K562 (cell line): ENCODE measurements around the gene COX19. TPM values are rescaled to one million over a fixed set of nuclear protein-coding genes. Genes with fewer than 3 reads are reported as not detected.

Source experiments
- ATAC-seq: fragments of 200-7000 bp; cut with Tn5 transposase; 3 replicates; pipeline ENCODE4 v1.9.1; 2020; ENCODE audit warnings: moderate library complexity
- BruUV-seq: library from RNA; stranded (reverse); fragments of 400-500 nt; replicated peaks from 2 replicates; lab custom pipeline; 2021; lab: Mats Ljungman, UMichigan
- CTCF ChIA-PET: fragments of 300-600 bp; formaldehyde crosslinking; extraction: SDS; loops from one replicate; lab custom pipeline; 2021; ENCODE audit warnings: low intra/inter-chr PET ratio; lab: Yijun Ruan, JAX
- POLR2A ChIA-PET: fragments of 300-600, 350-650 bp; sonication (Branson Sonifier 250); formaldehyde crosslinking; extraction: SDS; loops from one replicate; lab custom pipeline; 2021; ENCODE audit warnings: antibody characterized with exemption, inconsistent platforms; lab: Yijun Ruan, JAX
- DNase-seq, 4 experiments: peaks; one replicate each; pipeline versions ENCODE4 v3.0.0 to v3.0.0-alpha.2; 2011 to 2018; ENCODE audit warnings: low spot score in 3 of 4, mixed read lengths in 3 of 4; ENCODE audit errors: extremely low read depth in 1 of 4
- FAIRE-seq: peaks from 2 replicates; lab custom pipeline; 2011; peaks lifted over from hg19 to GRCh38; lab: Jason Lieb, UNC
- H2AFZ ChIP-seq: 2 replicates; pipeline ENCODE4 v1.6.0; 2011; ENCODE audit warnings: low read depth, low read length, control low read depth, inconsistent platforms
- H3K27ac ChIP-seq: fragments of 200-600 bp; 3 replicates; pipeline ENCODE4 v1.8.0; 2011; ENCODE audit warnings: low read depth, mild to moderate bottlenecking, control low read depth, inconsistent platforms, low read length, moderate library complexity, mixed read lengths; ENCODE audit errors: extremely low read depth
- H3K27me3 ChIP-seq, 2 experiments: fragments of 300-600 bp in 1 of 2; 2 replicates in 1 of 2; 3 replicates in 1 of 2; pipeline versions ENCODE4 v1.6.0 to v1.8.0; 2011; ENCODE audit warnings: inconsistent platforms in 2 of 2, low read length in 2 of 2, mild to moderate bottlenecking in 1 of 2, mixed read lengths in 1 of 2, moderate library complexity in 1 of 2; ENCODE audit not compliant: control insufficient read depth in 2 of 2, insufficient read depth in 2 of 2
- H3K36me3 ChIP-seq: fragments of 300-600 bp; 3 replicates; pipeline ENCODE4 v1.8.0; 2011; ENCODE audit warnings: mild to moderate bottlenecking, low read length, inconsistent platforms; ENCODE audit not compliant: control insufficient read depth, insufficient read depth
- H3K4me1 ChIP-seq, 2 experiments: fragments of 200-600 bp in 1 of 2; replicated peaks in 1 of 2; 2 replicates in 1 of 2; 3 replicates in 1 of 2; pipeline versions ENCODE4 v1.5.1 to v1.8.0; 2011; ENCODE audit warnings: inconsistent platforms in 2 of 2, low read length in 2 of 2, mild to moderate bottlenecking in 1 of 2, mixed read lengths in 1 of 2, moderate library complexity in 1 of 2; ENCODE audit not compliant: control insufficient read depth in 2 of 2, insufficient read depth in 2 of 2
- H3K4me2 ChIP-seq: 2 replicates; pipeline ENCODE4 v1.6.1; 2011; ENCODE audit warnings: low read length, control low read depth, inconsistent platforms, mixed read lengths; ENCODE audit not compliant: insufficient read depth
- H3K4me3 ChIP-seq: fragments of 200-600 bp; sonication (generic), shearing (Covaris generic); 2 replicates; pipeline ENCODE4 v1.5.1; 2016; ENCODE audit warnings: control low read depth, inconsistent platforms
- H3K79me2 ChIP-seq: fragments of 200-600 bp; 3 replicates; pipeline ENCODE4 v1.8.0; 2011; ENCODE audit warnings: low read length, inconsistent platforms; ENCODE audit not compliant: control insufficient read depth, insufficient read depth
- H3K9ac ChIP-seq, 2 experiments: 2 replicates each; pipeline versions ENCODE4 v1.6.0 to v1.6.1; 2011; ENCODE audit warnings: low read depth in 2 of 2, low read length in 2 of 2, control low read depth in 1 of 2, inconsistent platforms in 1 of 2, mild to moderate bottlenecking in 1 of 2, mixed read lengths in 1 of 2; ENCODE audit not compliant: insufficient read depth in 1 of 2
- H3K9me1 ChIP-seq: one replicate; pipeline ENCODE4 v1.6.0; 2011; ENCODE audit warnings: inconsistent platforms, mild to moderate bottlenecking, low read length, moderate library complexity; ENCODE audit not compliant: control insufficient read depth, insufficient read depth
- H3K9me3 ChIP-seq: replicated peaks from 2 replicates; pipeline ENCODE4 v1.5.1; 2011; ENCODE audit warnings: low read depth, low read length, inconsistent platforms; ENCODE audit not compliant: control insufficient read depth, insufficient read depth
- H4K20me1 ChIP-seq: replicated peaks from 2 replicates; pipeline ENCODE4 v1.6.1; 2011; ENCODE audit warnings: low read length, inconsistent platforms, mixed read lengths; ENCODE audit not compliant: control insufficient read depth, insufficient read depth
- C11orf30 ChIP-seq: fragments of 450-650 bp; IDR thresholded peaks from 2 replicates; pipeline ENCODE4 v1.6.1; 2016; ENCODE audit warnings: low read depth, mild to moderate bottlenecking
- CHD4 ChIP-seq: fragments of 200-600 bp; sonication (generic); IDR thresholded peaks from 3 replicates; pipeline ENCODE4 v1.6.1; 2012; ENCODE audit warnings: low read depth, mild to moderate bottlenecking, mixed read lengths, low read length, inconsistent platforms; ENCODE audit not compliant: insufficient read depth, insufficient replicate concordance, poor library complexity, severe bottlenecking
- ERF ChIP-seq: fragments of 450-650 bp; formaldehyde crosslinking; IDR thresholded peaks from 2 replicates; pipeline ENCODE4 v1.4.0; 2020; ENCODE audit warnings: mild to moderate bottlenecking, mixed read lengths
- HMG20A ChIP-seq: fragments of 450-650 bp; formaldehyde crosslinking; conservative IDR thresholded peaks from 2 replicates; pipeline ENCODE4 v1.4.0; 2020; ENCODE audit warnings: mild to moderate bottlenecking, mixed read lengths
- MAFF ChIP-seq: IDR thresholded peaks from 2 replicates; pipeline ENCODE4 v1.6.1; 2012; ENCODE audit warnings: low read length, improper control_type of control experiment
- MBD2 ChIP-seq: sonication (generic); IDR thresholded peaks from 2 replicates; pipeline ENCODE4 v1.6.1; 2016; ENCODE audit warnings: low read depth, borderline replicate concordance
- MCM7 ChIP-seq, 2 experiments: fragments of 450-650 bp; IDR thresholded peaks; 2 replicates each; pipeline ENCODE4 v1.6.1; 2016 to 2018
- MIER1 ChIP-seq: fragments of 450-650 bp; IDR thresholded peaks from 2 replicates; pipeline ENCODE4 v1.6.1; 2016; ENCODE audit warnings: antibody characterized with exemption, mild to moderate bottlenecking, low read depth
- PHF21A ChIP-seq: fragments of 450-650 bp; IDR thresholded peaks from 2 replicates; pipeline ENCODE4 v1.6.1; 2017; ENCODE audit warnings: low read depth, borderline replicate concordance
- POLR3A ChIP-seq: IDR thresholded peaks from 2 replicates; pipeline ENCODE4 v1.6.1; 2011; ENCODE audit warnings: borderline replicate concordance, mild to moderate bottlenecking, moderate library complexity; ENCODE audit not compliant: insufficient read length, insufficient read depth; ENCODE audit errors: extremely low read depth
- SMAD3 ChIP-seq: fragments of 450-650 bp; formaldehyde crosslinking; conservative IDR thresholded peaks from 2 replicates; pipeline ENCODE4 v1.4.0; 2020; ENCODE audit warnings: mild to moderate bottlenecking
- TOE1 ChIP-seq, 2 experiments: fragments of 450-650 bp in 1 of 2; sonication (generic) in 1 of 2; formaldehyde crosslinking in 1 of 2; IDR thresholded peaks; 2 replicates each; pipeline versions ENCODE4 v1.7.1 to v1.8.0; 2016 to 2022; ENCODE audit warnings: borderline replicate concordance in 2 of 2, mild to moderate bottlenecking in 2 of 2, antibody characterized with exemption in 1 of 2, inconsistent platforms in 1 of 2, low read depth in 1 of 2, missing genetic modification reagents in 1 of 2, moderate library complexity in 1 of 2
- YY1 ChIP-seq, 3 experiments: IDR thresholded peaks; 2 replicates each; pipeline ENCODE4 v1.6.1; 2011; ENCODE audit warnings: low read length in 2 of 3, mild to moderate bottlenecking in 2 of 3, moderate library complexity in 2 of 3, borderline replicate concordance in 1 of 3, control low read depth in 1 of 3, low read depth in 1 of 3; ENCODE audit not compliant: insufficient read depth in 3 of 3, insufficient replicate concordance in 2 of 3, control insufficient read depth in 1 of 3, insufficient read length in 1 of 3; ENCODE audit errors: extremely low read depth in 1 of 3
- ZNF444 ChIP-seq: fragments of 250-450 bp; sonication (Bioruptor Pico); IDR thresholded peaks from 2 replicates; pipeline ENCODE4 v1.4.0; 2020; ENCODE audit warnings: mild to moderate bottlenecking, moderate library complexity
- ZNF695 ChIP-seq: fragments of 450-650 bp; formaldehyde crosslinking; IDR thresholded peaks from 2 replicates; pipeline ENCODE4 v1.4.0; 2020; ENCODE audit warnings: mild to moderate bottlenecking, moderate library complexity
- WGBS: fragments of 100-300 bp; shearing (Covaris generic); methylation state at CpG from one replicate; pipeline ENCODE4 v1.1.6; 2016; ENCODE audit warnings: low coverage, mixed read lengths; ENCODE audit not compliant: insufficient coverage; ENCODE audit errors: missing lambda C conversion rate; 5-methylcytosine and 5-hydroxymethylcytosine counted together
- in situ Hi-C: fragments of 300-500 bp; cut with MboI; formaldehyde crosslinking; loops from 4 replicates; pipeline ENCODE4 v1.15.0; 2018; ENCODE audit warnings: inconsistent platforms, mixed read lengths
- intact Hi-C: fragments of 100-400 bp; cut with micrococcal nuclease; formaldehyde crosslinking; loops from 2 replicates; pipeline ENCODE4 v1.14.2; 2022
- polyA plus RNA-seq, 8 experiments: library from polyadenylated mRNA; depleted of rRNA in 4 of 8; stranded (reverse) in 5 of 8; unstranded in 3 of 8; fragments of >200 nt; fragmentation: Nextera tagmentation in 2 of 8; fragmentation: Illumina TruSeq in 1 of 8; extraction: Ambion mirVana in 2 of 8; extraction: Trizol in 1 of 8; gene quantifications; 2 replicates each; pipeline versions ENCODE4 v1.2.1 to v1.2.3, GENCODE V29; 2011 to 2014; ENCODE audit warnings: inconsistent platforms in 1 of 8, missing spikeins in 1 of 8
- total RNA-seq, 7 experiments: library from RNA; depleted of rRNA in 6 of 7; stranded (reverse); fragments of >200 nt in 6 of 7; fragmentation: Illumina TruSeq in 2 of 7; extraction: Trizol in 2 of 7; gene quantifications; 2 replicates each; pipeline versions ENCODE4 v1.2.1 to v1.2.3, GENCODE V29; 2011 to 2021; ENCODE audit warnings: low replicate concordance in 1 of 7
- TF ChIP-seq, protein P1 (sequence below): fragments of 250-450 bp; sonication (Bioruptor Pico); IDR thresholded peaks from 2 replicates; pipeline ENCODE4 v1.4.0; 2020; ENCODE audit warnings: mild to moderate bottlenecking
- TF ChIP-seq, protein P2 (sequence below): sonication (generic); formaldehyde crosslinking; IDR thresholded peaks from 2 replicates; pipeline ENCODE4 v1.8.0; 2022; ENCODE audit warnings: missing genetic modification reagents, mild to moderate bottlenecking, moderate library complexity, borderline replicate concordance
- TF ChIP-seq, protein P3 (sequence below): fragments of 450-650 bp; IDR thresholded peaks from 2 replicates; pipeline ENCODE4 v1.6.1; 2018; ENCODE audit warnings: mild to moderate bottlenecking, low read depth; ENCODE audit not compliant: partially characterized antibody

Gene COX19
- total and polyA plus RNA-seq, 9 of the 15 experiments (the other 6 are each of a cell fraction or from before 2014, with no cell fraction given), result 5.2 to 10.5 (median 7.9) TPM

DNA sequence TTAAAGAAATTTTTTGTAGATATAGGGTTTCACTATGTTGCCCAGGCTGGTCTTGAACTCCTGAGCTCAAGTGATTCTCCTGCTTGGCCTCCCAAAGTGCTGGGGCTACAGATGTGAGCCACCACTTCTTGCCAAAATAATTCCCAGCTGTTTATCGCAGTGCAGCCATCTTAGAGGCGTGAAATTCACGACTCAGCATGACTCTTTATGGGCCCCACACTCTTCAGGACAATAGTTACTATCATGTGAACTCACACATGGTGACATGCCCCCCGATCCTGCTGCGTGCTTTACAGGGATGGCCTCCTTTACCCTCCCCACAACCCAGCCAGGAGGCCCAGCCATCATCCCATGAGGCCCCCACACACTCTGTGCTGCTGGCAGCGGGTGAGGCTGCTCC is 4.6 kb downstream of the COX19 start:
- H3K4me2 ChIP-seq, result no peak overlapping the region
- DNase-seq (no peak), FAIRE-seq (no peak), ATAC-seq (no peak)
- H3K36me3 ChIP-seq, result peaks cover 67% of the 10 kb centered on the region
- 79% methylated on average over 6 of the region's 6 CpGs for WGBS
- no peaks in the 10 kb centered on the region for H3K9me1 ChIP-seq
- H3K4me1 ChIP-seq, result peaks cover 7 to 20% of the 10 kb centered on the region in 2 experiments; a peak in 4 of 5 replicates
- H4K20me1 ChIP-seq, result no peaks in the 10 kb centered on the region; the same call in 1 of the 2 replicates
- no peaks in the 10 kb centered on the region for H3K9me3 ChIP-seq
- H3K4me3 ChIP-seq, result no peak overlapping the region
- no peak overlapping the region for H2AFZ ChIP-seq
- H3K27me3 ChIP-seq, result no peaks in the 10 kb centered on the region
- ChIA-PET POLR2A (interaction anchor here (0.7 to 1.2 kb wide), 2 partner anchors 8 to 13 kb away, joined by 3 read pairs; no protein-coding TSS in a partner anchor), CTCF (interaction anchor here (0.6 kb wide), 1 partner anchor 599 kb away, joined by 4 read pairs; the partner anchor contains the start of gene PSMG3)
- H3K79me2 ChIP-seq, result peaks cover 46% of the 10 kb centered on the region
- in situ Hi-C loops (no loop called here), intact Hi-C loops (no loop called here)
- no peak overlapping the region; the same call in 2 of the 3 replicates for H3K27ac ChIP-seq
- no peak overlapping the region; a peak in 1 of 4 replicates for H3K9ac ChIP-seq
- no TSS peak for BruUV-seq
- TF ChIP-seq SMAD3 (CRISPR knock-in tag) (no peak), CHD4 (no peak), MCM7 (IDR thresholded peaks at IDR 0.05) (no peak), POLR3A (no peak), ZNF695 (no peak), MAFF (peak; percentile 23; the same call in 1 of the 2 replicates), ERF (no peak), MIER1 (no peak), YY1 (IDR thresholded peaks at IDR 0.05; ENCODE audit: borderline replicate concordance in 1 of 3, control insufficient read depth in 1 of 3, extremely low read depth in 1 of 3, insufficient read depth in 3 of 3, insufficient read length in 1 of 3, insufficient replicate concordance in 2 of 3, low read depth in 1 of 3, low read length in 2 of 3) (peak in 1 of 3 experiments; percentile 21), C11orf30 (peak; percentile 83), TOE1 (IDR thresholded peaks at IDR 0.05; ENCODE audit: borderline replicate concordance) (no peak), TOE1 (CRISPR knock-in tag; IDR thresholded peaks at IDR 0.05; ENCODE audit: borderline replicate concordance, low read depth) (no peak), ZNF444 (CRISPR knock-in tag) (no peak), MBD2 (no peak), PHF21A (no peak), HMG20A (CRISPR knock-in tag) (no peak)
- TF ChIP-seq, protein P1, sequence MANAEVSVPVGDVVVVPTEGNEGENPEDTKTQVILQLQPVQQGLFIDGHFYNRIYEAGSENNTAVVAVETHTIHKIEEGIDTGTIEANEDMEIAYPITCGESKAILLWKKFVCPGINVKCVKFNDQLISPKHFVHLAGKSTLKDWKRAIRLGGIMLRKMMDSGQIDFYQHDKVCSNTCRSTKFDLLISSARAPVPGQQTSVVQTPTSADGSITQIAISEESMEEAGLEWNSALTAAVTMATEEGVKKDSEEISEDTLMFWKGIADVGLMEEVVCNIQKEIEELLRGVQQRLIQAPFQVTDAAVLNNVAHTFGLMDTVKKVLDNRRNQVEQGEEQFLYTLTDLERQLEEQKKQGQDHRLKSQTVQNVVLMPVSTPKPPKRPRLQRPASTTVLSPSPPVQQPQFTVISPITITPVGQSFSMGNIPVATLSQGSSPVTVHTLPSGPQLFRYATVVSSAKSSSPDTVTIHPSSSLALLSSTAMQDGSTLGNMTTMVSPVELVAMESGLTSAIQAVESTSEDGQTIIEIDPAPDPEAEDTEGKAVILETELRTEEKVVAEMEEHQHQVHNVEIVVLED (CRISPR knock-in tag), result no peak
- TF ChIP-seq, protein P2, sequence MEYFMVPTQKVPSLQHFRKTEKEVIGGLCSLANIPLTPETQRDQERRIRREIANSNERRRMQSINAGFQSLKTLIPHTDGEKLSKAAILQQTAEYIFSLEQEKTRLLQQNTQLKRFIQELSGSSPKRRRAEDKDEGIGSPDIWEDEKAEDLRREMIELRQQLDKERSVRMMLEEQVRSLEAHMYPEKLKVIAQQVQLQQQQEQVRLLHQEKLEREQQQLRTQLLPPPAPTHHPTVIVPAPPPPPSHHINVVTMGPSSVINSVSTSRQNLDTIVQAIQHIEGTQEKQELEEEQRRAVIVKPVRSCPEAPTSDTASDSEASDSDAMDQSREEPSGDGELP (CRISPR knock-in tag), result peak; percentile 20; the same call in 1 of the 2 replicates
- TF ChIP-seq, protein P3, sequence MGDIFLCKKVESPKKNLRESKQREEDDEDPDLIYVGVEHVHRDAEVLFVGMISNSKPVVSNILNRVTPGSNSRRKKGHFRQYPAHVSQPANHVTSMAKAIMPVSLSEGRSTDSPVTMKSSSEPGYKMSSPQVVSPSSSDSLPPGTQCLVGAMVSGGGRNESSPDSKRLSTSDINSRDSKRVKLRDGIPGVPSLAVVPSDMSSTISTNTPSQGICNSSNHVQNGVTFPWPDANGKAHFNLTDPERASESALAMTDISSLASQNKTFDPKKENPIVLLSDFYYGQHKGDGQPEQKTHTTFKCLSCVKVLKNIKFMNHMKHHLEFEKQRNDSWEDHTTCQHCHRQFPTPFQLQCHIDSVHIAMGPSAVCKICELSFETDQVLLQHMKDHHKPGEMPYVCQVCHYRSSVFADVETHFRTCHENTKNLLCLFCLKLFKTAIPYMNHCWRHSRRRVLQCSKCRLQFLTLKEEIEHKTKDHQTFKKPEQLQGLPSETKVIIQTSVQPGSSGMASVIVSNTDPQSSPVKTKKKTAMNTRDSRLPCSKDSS, result no peak
